Hippocampal formation (tissue), 2 donors: ENCODE results near the gene RPL28.

Experiments used
- DNase-seq, 2 donors: peaks; one replicate each; lab custom pipeline; 2025; lab: John Stamatoyannopoulos, UW

The RPL28 gene

GRCh38 chr19:55373306-55373992 is 12.3 kb upstream of the RPL28 start:
- no peak for DNase-seq

DNA sequence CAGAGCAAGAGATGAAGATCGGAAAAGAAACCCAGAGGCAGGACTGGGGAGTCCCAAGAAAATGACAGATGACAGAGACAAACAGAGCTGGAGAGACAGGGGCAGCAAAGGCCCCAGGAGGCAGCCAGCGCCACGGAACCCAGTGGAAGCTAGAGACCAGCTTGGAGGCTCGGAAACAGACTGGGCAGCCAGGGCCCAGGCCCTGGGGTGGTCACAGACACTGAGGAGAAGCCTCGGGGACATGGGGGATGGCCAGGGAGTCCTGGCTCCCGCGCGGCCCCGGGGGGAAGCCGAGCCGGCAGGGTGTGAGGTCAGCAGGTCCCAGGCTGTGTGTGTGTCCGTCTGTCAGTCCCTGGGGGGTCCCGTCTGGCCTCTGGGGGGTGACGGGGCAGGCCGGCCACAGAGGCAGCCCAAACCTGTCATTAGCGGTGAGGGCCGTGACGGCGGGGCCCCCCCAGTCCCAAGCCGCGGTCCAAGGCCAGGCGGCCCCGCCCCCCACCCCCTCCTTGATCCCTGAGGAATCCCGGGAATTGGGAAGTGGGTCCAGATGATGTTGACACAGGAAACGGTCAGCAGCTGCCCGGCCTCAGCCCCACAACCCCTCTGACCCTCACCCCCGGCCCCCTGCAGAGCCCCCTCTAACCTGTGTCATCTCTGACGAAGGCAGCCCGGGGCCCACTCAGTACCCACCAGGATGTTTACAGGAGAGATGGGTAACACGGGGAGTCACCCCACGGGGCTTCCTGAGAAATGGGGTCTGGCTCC is 11.6 kb upstream of the RPL28 start:
- DNase-seq = no peak

GRCh38 chr19:55376241-55376933 is 9.3 kb upstream of the RPL28 start, which contains the start of gene TMEM190:
TMEM190 (plus strand) TSS chr19:55376826; CDS start chr19:55376854, 28 bp downstream.
- DNase-seq = no peak

DNA sequence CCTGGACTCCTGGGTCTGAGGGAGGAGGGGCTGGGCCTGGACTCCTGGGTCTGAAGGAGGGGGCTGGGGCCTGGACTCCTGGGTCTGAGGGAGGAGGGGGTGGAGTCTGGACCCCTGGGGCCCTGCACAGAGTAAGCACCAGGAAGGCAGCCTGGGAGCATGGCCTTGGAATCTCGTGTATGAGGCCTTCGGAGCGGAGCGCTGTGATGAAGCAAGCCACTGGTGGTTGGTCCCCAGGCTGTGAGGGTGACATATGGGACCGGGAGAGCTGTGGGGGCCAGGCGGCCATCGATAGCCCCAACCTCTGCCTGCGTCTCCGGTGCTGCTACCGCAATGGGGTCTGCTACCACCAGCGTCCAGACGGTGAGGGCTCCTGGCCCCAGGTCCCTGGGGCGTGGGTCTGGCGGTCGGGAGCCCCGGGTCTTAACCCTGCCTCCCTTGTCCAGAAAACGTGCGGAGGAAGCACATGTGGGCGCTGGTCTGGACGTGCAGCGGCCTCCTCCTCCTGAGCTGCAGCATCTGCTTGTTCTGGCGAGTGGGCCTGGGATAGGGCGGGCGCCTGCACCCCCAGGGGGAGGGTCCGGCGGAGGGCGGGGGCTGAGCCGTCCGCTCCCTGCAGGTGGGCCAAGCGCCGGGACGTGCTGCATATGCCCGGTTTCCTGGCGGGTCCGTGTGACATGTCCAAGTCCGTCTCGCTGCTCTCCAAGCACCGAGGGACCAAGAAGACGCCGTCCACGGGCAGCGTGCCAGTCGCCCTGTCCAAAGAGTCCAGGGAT is 8.2 kb upstream of the RPL28 start:
- no peak for DNase-seq

DNA sequence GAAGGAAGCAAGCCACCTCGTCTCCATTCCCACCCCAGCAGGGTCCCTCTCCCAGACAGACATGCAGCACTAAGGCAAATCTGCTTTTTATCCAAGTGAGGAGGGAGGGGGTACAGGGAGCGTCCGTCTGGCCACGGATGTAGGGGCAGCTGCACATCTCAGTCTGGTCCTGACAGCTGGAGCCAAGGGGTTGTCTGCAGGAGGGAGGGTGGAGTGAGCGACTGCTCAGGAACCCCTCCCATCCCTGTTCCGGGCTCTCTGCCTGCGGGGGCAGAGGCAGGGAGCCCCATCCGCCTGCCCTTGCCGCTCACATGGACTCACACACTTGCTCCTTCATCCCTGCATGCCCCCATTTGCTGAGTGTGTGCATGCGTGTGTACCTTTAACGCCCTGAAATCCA is 6.6 kb upstream of the RPL28 start:
- DNase-seq = no peak

DNA sequence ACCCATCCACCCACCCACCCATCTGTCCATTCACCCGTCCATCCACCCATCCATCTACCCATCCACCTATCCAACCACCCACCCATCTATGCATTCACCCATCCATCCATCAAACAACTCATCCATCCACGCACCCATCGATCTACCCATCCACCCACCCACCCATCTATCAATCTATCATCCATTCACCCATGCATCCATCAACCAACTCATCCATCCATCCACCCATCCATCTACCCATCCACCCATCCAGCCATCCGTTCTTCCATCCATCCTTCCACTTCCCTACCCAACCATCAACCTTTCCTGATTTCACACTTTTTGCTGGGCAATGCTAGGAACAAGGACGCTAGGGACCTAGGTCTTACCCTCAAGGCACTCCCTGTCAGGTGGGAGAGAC is 3.7 kb upstream of the RPL28 start:
- no peak for DNase-seq

DNA sequence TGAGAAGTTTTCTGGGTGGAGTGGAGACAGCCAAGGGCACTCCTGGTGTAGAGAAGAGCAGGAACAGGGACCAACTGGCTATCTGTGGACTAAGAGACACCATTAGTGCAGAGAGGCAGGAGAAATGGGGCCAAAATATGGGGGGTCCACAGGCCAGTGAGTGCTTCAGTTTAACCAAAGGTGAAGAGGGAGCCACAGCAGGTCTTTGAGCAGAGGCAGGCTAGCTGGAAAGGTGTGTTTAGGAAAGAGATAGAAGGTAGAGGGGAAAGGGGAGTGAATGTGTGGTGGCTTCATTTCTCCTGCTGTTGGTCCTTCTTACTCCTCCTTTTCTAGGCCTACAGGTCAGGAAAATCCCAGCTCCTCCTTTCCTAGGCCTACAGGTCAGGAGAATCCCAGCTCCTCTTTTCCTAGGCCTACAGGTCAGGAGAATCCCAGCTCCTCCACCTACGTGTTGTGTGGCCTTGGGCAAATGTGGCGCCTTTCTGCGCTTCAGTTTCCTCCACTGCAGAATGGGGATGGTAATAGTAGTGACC is 3.1 kb upstream of the RPL28 start:
- DNase-seq = no peak

DNA sequence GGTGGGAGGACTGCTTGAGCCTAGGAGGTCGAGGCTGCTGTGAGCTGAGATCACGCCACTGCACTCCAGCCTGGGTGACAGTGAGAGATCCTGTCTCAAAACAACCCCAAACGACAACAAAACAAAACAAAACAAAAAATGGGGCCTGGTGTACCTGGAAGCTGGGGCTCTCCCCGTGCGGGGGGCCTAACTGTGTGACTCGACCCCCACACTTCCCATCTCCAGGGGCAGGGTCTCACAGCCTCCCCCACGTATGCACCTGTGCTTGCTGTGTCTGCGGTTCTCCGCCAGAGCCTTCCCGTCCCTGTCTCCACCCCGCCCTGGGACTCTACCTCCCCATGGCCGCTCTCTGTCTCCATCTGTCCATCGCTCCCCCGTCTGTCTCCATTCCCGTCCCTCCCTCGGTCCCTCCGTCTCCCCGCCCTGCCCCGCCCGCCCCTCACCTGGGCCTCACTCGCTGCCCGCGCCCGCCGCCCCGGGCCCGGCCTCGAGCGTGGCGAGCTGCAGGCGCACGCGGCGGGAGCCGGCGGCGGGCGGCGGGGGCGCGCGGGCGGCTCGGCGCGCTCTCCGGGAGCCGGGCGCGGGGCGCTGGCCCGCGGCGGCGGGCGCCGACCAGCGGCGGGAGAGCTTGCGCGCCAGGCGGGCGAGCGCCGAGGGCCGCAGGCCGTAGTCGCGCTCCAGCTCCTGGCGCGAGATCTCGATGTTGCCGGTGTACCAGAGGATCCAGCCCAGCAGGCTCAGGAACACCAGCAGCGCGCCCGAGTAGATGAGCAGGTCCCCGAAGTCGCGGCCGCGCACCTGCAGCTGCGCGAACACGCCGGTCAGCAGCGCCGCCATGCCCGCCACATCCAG is 2.2 kb upstream of the RPL28 start:
- DNase-seq = peak; percentile 24 to 33

DNA sequence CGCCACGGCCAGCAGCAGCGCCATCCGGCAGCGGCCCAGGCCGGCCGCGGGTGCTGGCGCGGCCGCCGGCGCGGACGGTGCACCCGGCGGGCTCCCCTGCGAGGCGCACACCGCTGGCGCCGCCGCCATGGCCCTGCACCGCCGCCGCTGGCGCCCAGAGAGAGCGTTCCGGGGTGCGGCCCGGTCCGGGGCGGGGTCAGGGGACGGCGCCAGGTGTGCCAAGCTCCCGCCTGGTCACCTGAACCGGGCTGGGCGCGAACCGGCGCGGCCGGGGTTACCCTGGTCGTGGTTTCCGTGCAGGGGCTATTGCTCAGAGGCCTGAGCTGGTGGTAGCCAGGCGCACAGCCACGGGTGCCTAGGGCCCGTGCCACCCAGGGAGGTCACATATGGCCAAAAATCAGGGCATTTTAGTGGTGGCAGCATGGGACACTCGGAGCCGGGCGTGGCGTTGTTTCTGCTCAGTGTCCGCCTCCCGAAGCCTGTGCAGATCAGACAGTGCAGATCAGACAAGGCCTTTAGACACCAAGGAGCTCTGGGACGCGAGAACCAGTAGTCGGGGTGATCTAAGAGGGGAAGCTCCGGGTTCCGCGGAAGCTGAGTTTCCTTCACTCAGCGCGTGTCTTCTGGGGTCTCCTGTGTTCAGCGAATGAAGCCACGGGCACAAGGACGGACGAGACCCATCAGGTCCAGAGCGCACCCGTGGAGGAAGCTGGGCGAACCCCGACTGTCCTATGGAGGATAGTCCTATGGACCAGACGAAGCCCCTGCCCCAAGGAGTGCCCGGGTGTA is 1.4 kb upstream of the RPL28 start, which contains the start of gene TMEM238:
Gene TMEM238, minus strand, starts transcription at position 162 of the 789 bp plus-strand sequence. Its CDS starts 33 bp downstream, at position 129.
- DNase-seq = peak in 1 of 2 donors; percentile 35

DNA sequence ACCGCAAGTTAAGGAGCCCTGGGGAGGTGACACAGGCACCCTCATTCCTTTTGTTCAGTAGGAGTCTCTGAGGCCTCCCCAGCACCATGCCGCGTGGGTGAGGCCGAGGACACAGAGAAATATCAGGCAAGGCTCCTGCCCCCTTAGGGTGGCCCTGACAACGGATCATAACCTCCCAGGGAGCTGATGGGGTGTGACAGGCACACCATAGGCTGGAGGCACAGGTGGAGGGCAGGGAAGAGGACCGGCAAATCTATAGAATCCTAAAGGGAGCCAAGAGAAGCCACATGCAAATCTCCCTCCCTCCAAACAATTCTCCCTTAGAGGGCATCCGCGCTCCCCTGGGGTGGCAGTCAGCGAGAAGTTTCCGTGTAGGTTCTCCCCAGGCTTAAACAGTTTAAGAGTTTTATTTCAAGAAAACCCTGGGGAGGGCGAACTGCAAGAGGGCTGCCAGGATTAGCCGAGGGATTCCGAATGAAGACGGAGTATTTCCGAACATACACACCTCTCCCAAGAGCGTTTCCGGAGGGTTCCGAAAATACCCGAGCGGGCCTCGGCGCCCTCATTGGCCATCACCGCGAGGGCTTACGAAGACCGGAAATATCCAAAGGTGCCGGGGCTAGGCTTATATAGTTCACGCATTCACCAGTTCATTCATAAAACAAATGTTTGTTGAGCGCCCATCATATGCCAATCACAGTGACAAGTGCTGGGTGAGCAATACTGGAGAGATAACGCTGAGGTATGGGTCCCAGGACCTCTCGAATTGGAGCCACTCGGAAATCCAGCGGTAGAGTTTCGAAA is 610 bp upstream of the RPL28 start:
- peak; percentile 87 to 89 for DNase-seq

- no peak for DNase-seq
These were observed 800 bp downstream of the RPL28 start for GRCh38 chr19:55386493-55386971.

DNA sequence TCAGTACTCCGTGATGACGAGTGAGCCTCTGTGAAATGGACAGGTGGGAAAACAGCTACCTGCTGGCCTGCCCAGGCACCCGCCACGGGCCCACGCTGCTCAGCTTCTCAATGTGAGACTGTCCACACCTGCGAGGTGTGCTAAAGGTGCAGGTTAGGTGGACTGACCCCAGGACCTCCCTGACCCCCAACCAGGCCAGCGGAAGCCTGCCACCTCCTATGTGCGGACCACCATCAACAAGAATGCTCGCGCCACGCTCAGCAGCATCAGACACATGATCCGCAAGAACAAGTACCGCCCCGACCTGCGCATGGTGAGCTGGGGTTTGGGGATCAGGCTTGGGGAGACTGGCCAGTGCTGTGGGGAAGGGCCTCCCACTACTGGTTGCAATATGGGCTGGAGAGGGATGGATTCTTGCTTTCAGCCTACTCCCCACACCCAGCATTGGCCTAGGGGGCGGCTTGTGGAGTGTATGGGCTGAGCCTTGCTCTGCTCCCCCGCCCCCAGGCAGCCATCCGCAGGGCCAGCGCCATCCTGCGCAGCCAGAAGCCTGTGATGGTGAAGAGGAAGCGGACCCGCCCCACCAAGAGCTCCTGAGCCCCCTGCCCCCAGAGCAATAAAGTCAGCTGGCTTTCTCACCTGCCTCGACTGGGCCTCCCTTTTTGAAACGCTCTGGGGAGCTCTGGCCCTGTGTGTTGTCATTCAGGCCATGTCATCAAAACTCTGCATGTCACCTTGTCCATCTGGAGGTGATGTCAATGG is 2.2 kb downstream of the RPL28 start:
- no peak for DNase-seq

- no peak for DNase-seq
These were observed 3.9 kb downstream of the RPL28 start for GRCh38 chr19:55389386-55390317.

DNA sequence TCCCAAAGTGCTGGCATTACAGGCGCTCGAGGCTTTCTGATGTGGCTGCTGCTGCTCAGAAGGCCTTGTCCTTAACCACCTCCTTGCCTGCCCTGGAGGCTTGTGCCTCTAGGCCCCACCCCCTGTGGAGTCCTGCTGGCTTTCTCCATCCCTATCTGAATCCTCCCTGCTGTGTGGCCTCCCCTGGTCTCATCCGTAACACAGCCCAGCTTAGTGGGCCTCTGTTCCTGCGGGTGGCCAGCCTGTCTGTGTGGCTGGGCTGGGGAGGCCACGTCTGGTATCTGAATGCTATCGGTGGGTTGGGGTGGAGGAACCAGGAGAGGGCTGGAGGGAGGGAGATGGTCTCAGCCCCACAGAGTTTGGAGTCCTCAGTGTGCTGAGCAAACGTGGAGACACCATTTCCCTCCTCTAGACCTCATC is 4.7 kb downstream of the RPL28 start:
- DNase-seq = no peak

DNA sequence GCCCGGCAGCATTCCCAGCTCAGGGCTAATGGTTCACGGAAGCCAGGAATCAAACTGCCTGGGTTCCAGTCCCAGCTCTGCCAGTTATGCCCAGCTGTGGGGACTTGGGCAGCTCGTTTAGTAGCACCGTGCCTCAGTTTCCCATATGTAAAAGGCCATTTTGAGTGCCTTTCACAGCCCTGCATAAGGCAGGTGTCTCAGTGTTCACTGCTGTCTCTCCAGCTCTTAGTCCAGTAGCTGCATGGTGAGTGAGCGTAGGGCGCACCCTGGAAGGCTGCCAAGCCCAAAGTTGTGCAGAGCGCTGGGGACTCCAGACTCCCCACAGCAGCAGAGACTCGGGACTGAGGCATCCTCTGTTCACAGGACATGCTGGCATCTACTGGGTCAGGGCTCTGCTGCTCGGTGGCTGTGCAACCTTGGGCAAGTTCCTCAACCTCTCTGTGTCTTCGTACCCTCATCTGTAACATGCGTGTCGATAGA is 5.5 kb downstream of the RPL28 start:
- DNase-seq = no peak

GRCh38 chr19:55391702-55392615 is 6.2 kb downstream of the RPL28 start:
- DNase-seq = no peak
